Measurements from ENCODE around the gene GHDC. TPM values are rescaled to one million over a fixed set of nuclear protein-coding genes. Genes with fewer than 3 reads are reported as not detected.
A peak's percentile ranks its signal among the peaks of the same experiment; 100 is the strongest.

Gene GHDC
- total RNA-seq, 2 donors from 2014 or later, result 45.8 to 56.1 TPM

DNA sequence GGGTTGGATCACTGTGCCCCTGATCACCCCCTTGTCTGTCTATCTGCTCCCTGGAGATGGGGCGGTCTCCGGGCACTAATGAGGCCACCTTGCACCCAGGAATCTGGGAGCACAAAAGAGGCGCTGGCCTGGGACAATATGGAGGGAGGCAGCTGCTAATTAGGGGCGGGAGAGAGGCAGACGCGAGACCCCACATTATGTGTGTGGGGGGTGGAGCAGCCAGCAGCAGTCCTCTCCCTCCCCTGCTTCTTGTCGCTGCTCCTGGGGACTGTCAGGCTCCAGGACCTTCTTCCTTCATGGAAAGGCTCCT lies 8.7 kb downstream of the GHDC start:
- no peak for DNase-seq (ENCODE audit: low spot score)
- Histone ChIP-seq H3K36me3 (no peaks in the 10 kb centered on the region), H3K9me3 (no peaks in the 10 kb centered on the region), H3K4me3 (no peak overlapping the region), H3K4me1 (ENCODE audit: control insufficient read depth in 1 of 2, low read depth in 2 of 2) (peaks cover 12 to 26% of the 10 kb centered on the region in 2 donors), H3K27ac (no peak overlapping the region), H3K27me3 (replicated peaks; ENCODE audit: insufficient read depth) (peaks cover 9% of the 10 kb centered on the region)
- no peak for TF ChIP-seq CTCF (IDR thresholded peaks at IDR 0.05)
- no peak for ATAC-seq (ENCODE audit: insufficient number of reproducible peaks, low FRiP score, low read depth)

DNA sequence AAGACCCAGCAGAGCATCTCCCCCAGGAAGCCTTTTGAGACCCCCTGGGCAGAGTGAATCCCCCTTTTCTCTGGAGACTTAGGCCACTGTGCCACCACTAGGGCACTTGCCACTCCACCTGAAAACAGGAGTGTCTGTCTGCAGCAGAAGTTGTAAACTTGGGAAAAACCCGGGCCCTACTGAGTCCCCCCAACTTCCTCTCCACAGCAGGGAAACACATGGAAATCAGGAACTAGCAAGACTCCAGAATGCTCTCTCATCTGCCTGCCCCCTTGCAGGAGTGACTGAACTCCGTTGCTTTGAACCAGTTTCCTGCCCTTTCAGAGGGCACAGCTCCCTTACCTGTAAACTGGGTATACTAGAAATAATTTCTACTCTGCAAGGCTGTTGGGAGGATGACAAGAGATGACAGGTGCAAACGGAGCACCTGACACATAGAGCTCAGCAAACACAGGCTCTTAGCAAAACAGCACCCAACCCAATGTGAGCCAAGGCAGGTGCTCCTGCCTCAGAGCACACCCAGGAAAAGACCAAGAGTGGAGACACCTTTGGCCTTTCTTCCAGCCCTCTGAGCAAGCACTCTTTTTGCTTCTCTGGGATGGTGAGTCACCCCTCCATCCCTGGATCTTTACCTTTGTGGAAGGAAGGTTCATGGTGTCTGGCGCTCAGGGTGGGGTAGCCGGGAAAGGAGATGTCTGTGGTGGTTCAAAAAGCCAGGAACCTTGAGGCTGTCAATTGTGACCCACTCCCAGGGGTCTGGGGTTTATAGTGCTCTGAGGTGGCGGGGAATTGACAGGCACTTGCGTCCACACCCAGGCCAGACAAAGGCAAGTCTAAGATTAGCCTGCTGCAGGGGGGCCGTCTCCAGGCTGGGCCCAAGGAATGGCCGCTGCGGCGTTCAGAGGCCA lies 9.3 kb downstream of the GHDC start, which contains the start of gene HCRT:
TSS of gene HCRT (minus strand) at position 740 of the 908 bp plus-strand sequence. CDS start at position 653, 87 bp downstream.
- Histone ChIP-seq H3K27me3 (replicated peaks; ENCODE audit: insufficient read depth) (peaks cover 12% of the 10 kb centered on the region), H3K4me1 (ENCODE audit: control insufficient read depth in 1 of 2, low read depth in 2 of 2) (peaks cover 13 to 30% of the 10 kb centered on the region in 2 donors), H3K4me3 (peak within 1 kb of the TSS; percentile 69), H3K36me3 (no peaks in the 10 kb centered on the region), H3K27ac (peak within 1 kb of the TSS in 1 of 2 donors; percentile 3), H3K9me3 (no peaks in the 10 kb centered on the region)
- TF ChIP-seq CTCF (IDR thresholded peaks at IDR 0.05), result no peak
- ATAC-seq (ENCODE audit: insufficient number of reproducible peaks, low FRiP score, low read depth), result no peak
- no peak for DNase-seq (ENCODE audit: low spot score)

GRCh38 chr17:42183741-42184711 lies 10.3 kb downstream of the GHDC start:
- Histone ChIP-seq H3K27me3 (replicated peaks; ENCODE audit: insufficient read depth) (peaks cover 12% of the 10 kb centered on the region), H3K4me1 (ENCODE audit: control insufficient read depth in 1 of 2, low read depth in 2 of 2) (peaks cover 13 to 30% of the 10 kb centered on the region in 2 donors), H3K36me3 (no peaks in the 10 kb centered on the region), H3K9me3 (no peaks in the 10 kb centered on the region), H3K4me3 (peak overlapping the region; percentile 69), H3K27ac (peak overlapping the region; percentile 29 to 64)
- DNase-seq (ENCODE audit: low spot score) (no peak), ATAC-seq (ENCODE audit: insufficient number of reproducible peaks, low FRiP score, low read depth) (peak; percentile 27)
- peak; percentile 75 for TF ChIP-seq CTCF (IDR thresholded peaks at IDR 0.05)

DNA sequence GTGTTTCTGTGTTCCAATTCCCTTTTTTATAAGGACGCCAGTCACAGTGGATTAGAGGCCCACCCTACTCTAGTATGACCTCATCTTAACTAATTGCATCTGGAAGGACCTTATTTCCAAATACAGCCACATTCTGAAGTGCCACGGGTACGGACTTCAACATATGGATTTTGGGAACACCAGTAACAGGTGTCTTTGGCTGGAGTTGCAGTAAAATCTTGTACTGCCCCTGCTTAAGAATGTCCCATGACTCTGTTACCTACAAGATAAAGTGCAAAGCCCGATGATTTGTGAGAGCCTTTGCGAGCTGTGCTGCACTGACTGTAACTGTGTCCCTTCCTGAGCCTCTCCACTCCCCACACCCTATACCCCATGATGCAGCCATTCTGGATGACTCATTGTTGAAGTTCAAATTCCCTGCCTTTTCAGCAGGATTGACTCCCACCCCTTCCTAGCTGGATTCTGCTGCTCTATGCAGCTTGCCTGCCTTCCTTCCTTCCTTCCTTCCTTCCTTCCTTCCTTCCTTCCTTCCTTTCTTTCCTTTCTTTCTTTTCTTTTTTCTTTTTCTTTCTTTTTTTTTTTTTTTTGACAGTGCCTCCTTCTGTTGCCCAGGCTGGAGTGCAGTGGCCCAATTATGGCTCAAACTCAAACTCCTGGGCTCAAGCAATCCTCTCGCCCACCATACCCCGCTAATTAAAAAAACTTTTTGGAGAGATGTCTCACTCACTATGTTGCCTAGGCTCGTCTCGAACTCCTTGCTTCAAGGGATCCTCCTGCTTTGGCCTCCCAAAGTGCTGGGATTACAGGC lies 11.2 kb downstream of the GHDC start:
- no peak for ATAC-seq (ENCODE audit: insufficient number of reproducible peaks, low FRiP score, low read depth)
- no peaks in the 10 kb centered on the region for H3K36me3 ChIP-seq

More for the DNA sequence above, 11.2 kb downstream of the GHDC start:
- Histone ChIP-seq H3K9me3 (no peaks in the 10 kb centered on the region), H3K27ac (peak overlapping the region; percentile 29 to 64), H3K4me1 (ENCODE audit: control insufficient read depth in 1 of 2, low read depth in 2 of 2) (peaks cover 13 to 30% of the 10 kb centered on the region in 2 donors), H3K27me3 (replicated peaks; ENCODE audit: insufficient read depth) (peaks cover 12% of the 10 kb centered on the region), H3K4me3 (peak overlapping the region; percentile 69)
- DNase-seq (ENCODE audit: low spot score), result no peak
- TF ChIP-seq CTCF (IDR thresholded peaks at IDR 0.05), result no peak

All from thoracic aorta (tissue), 2 donors.